OCI-LY1 (cell line): ENCODE measurements around the gene ADAM17.

Experiments
- H2AFZ ChIP-seq: fragments of 200-600 bp; sonication (generic), shearing (Covaris generic); 2 replicates; pipeline ENCODE4 v1.6.0; 2014; ENCODE audit warnings: antibody characterized with exemption, mild to moderate bottlenecking, low read length
- H3F3A ChIP-seq: fragments of 200-600 bp; sonication (generic), shearing (Covaris generic); 2 replicates; pipeline ENCODE4 v1.6.0; 2014; ENCODE audit warnings: mild to moderate bottlenecking, antibody characterized with exemption, low read length, moderate library complexity; ENCODE audit not compliant: insufficient read depth
- H3K27ac ChIP-seq: fragments of 200-600 bp; sonication (generic); 2 replicates; pipeline ENCODE4 v1.5.1; 2014; ENCODE audit warnings: low read length, mixed run types, mild to moderate bottlenecking, low read depth; ENCODE audit not compliant: poor library complexity, severe bottlenecking
- H3K27me3 ChIP-seq: fragments of 200-600 bp; sonication (generic); 2 replicates; pipeline ENCODE4 v1.6.0; 2014; ENCODE audit warnings: antibody characterized with exemption, mild to moderate bottlenecking, low read length, moderate library complexity; ENCODE audit not compliant: insufficient read depth
- H3K36me3 ChIP-seq: fragments of 200-600 bp; sonication (generic); 2 replicates; pipeline ENCODE4 v1.6.1; 2014; ENCODE audit warnings: mild to moderate bottlenecking, antibody characterized with exemption, low read length, moderate library complexity, mixed read lengths; ENCODE audit not compliant: insufficient read depth
- H3K4me1 ChIP-seq: fragments of 200-600 bp; sonication (generic); 2 replicates; pipeline ENCODE4 v1.5.1; 2014; ENCODE audit warnings: mild to moderate bottlenecking, low read length, moderate library complexity; ENCODE audit not compliant: insufficient read depth, severe bottlenecking
- H3K4me2 ChIP-seq: fragments of 200-600 bp; sonication (generic), shearing (Covaris generic); 2 replicates; pipeline ENCODE4 v1.6.1; 2014; ENCODE audit warnings: low read length
- H3K4me3 ChIP-seq: fragments of 200-600 bp; sonication (generic); 2 replicates; pipeline ENCODE4 v1.5.1; 2014; ENCODE audit warnings: low read length, low read depth, mild to moderate bottlenecking, mixed read lengths; ENCODE audit not compliant: poor library complexity, severe bottlenecking
- H3K79me2 ChIP-seq: fragments of 200-600 bp; shearing (Covaris generic); 2 replicates; pipeline ENCODE4 v1.6.1; 2016; ENCODE audit warnings: mixed run types, low read length, mixed read lengths; ENCODE audit not compliant: insufficient read depth
- H3K9ac ChIP-seq: fragments of 200-600 bp; sonication (generic), shearing (Covaris generic); 2 replicates; pipeline ENCODE4 v1.6.1; 2014; ENCODE audit warnings: mild to moderate bottlenecking, low read length, mixed read lengths
- H3K9me2 ChIP-seq: fragments of 200-600 bp; sonication (generic), shearing (Covaris generic); 2 replicates; pipeline ENCODE4 v1.6.1; 2014; ENCODE audit warnings: low read depth, mild to moderate bottlenecking, low read length, mixed read lengths
- H3K9me3 ChIP-seq: fragments of 200-600 bp; shearing (Covaris generic); 2 replicates; pipeline ENCODE4 v1.6.1; 2014; ENCODE audit warnings: low read length, mixed read lengths
- H4K20me1 ChIP-seq: fragments of 200-600 bp; sonication (generic), shearing (Covaris generic); 2 replicates; pipeline ENCODE4 v1.6.0; 2016; ENCODE audit warnings: mild to moderate bottlenecking, low read length; ENCODE audit not compliant: insufficient read depth
- EZH2 ChIP-seq: fragments of 200-600 bp; sonication (generic), shearing (Covaris generic); IDR thresholded peaks from 2 replicates; pipeline ENCODE4 v1.8.0; 2017; ENCODE audit warnings: borderline replicate concordance, mixed run types, mild to moderate bottlenecking, antibody characterized with exemption, low read length, moderate library complexity, mixed read lengths
- TF ChIP-seq, protein P1 (sequence below): fragments of 200-600 bp; sonication (generic), shearing (Covaris generic); IDR thresholded peaks from 2 replicates; pipeline ENCODE4 v1.5.1; 2017; ENCODE audit warnings: mild to moderate bottlenecking, antibody characterized with exemption, low read length, moderate library complexity, mixed read lengths

Gene ADAM17

DNA sequence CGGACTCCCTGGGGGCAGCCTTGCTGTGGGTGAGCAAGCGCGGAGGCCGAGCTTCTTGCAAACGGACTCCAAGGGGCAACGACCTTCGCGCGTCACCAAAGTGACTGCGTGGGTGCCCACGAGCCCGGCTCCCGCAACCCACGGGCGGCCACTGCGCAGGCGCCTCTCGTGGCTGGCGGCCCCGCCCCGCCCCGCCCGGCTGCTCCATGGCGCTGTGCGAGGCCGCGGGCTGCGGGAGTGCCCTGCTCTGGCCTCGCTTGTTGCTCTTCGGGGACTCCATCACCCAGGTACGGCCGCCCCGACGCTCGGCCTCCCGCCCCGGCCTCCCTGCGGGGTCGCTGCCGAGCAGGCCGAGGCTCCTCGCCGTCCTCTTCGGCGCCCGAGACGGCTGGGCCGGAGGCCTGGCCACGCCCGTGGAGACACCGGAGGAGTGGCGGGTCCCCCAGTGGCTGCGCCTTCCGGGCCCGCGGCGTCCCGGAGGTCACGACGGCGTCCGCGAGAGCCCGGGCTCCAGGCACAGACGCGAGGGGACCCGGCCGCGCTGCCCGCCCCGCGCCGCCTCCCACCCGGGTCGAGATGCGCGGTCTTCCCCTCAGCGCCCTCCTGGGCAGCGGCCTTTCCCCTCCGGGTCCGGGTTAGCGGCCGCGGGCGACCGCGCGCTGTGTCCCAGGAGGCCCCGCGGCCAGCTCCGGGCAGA is 81.1 kb downstream of the ADAM17 start, which contains the start of gene IAH1:
Gene IAH1 (plus strand): TSS at position 191 of the 697 bp plus-strand sequence. CDS start 16 bp downstream, at position 207.
- Histone ChIP-seq H3K9ac (peak within 1 kb of the TSS; percentile 75), H3K27ac (peak within 1 kb of the TSS; percentile 61), H4K20me1 (no peaks in the 10 kb centered on the region), H3F3A (no peaks in the 10 kb centered on the region), H3K4me1 (peaks cover 34% of the 10 kb centered on the region), H3K36me3 (peaks cover 64% of the 10 kb centered on the region), H3K4me2 (peak within 1 kb of the TSS; percentile 79), H3K4me3 (peak within 1 kb of the TSS; percentile 69), H3K9me2 (no peaks in the 10 kb centered on the region), H3K9me3 (0 out of 2 replicates have a peak, but pooled peaks cover 2% of the 10 kb centered on the region), H3K27me3 (no peaks in the 10 kb centered on the region), H2AFZ (no peak within 1 kb of the TSS), H3K79me2 (no peaks in the 10 kb centered on the region)
- TF ChIP-seq, protein P1, sequence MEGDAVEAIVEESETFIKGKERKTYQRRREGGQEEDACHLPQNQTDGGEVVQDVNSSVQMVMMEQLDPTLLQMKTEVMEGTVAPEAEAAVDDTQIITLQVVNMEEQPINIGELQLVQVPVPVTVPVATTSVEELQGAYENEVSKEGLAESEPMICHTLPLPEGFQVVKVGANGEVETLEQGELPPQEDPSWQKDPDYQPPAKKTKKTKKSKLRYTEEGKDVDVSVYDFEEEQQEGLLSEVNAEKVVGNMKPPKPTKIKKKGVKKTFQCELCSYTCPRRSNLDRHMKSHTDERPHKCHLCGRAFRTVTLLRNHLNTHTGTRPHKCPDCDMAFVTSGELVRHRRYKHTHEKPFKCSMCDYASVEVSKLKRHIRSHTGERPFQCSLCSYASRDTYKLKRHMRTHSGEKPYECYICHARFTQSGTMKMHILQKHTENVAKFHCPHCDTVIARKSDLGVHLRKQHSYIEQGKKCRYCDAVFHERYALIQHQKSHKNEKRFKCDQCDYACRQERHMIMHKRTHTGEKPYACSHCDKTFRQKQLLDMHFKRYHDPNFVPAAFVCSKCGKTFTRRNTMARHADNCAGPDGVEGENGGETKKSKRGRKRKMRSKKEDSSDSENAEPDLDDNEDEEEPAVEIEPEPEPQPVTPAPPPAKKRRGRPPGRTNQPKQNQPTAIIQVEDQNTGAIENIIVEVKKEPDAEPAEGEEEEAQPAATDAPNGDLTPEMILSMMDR: no peak
- no peak for TF ChIP-seq EZH2

DNA sequence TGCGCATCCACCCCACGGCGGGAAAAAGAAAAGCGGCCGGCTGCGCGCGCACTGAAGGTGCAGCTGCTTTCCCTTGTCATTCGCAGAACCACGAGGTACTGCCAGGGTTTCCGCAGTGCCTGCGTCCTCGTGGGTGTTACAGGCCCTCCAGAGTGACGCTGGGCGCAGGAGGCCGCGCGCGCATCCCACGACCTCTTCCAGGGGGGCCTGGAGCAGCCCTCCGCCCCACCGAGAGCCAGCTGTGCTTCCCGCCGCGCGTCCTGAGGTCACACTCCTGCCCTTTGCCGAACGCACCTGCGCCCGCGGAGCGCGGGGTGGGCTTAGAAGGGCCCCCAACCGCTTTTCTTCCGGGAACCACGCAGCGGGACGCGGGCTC is 81.7 kb downstream of the ADAM17 start:
- Histone ChIP-seq H3K4me1 (peaks cover 29% of the 10 kb centered on the region), H2AFZ (no peak overlapping the region), H3F3A (no peaks in the 10 kb centered on the region), H3K9me3 (0 out of 2 replicates have a peak, but pooled peaks cover 2% of the 10 kb centered on the region), H3K27me3 (no peaks in the 10 kb centered on the region), H3K9ac (peak overlapping the region; percentile 75), H3K9me2 (no peaks in the 10 kb centered on the region), H3K4me2 (peak overlapping the region; percentile 79), H4K20me1 (no peaks in the 10 kb centered on the region), H3K79me2 (no peaks in the 10 kb centered on the region), H3K36me3 (peaks cover 64% of the 10 kb centered on the region), H3K27ac (peak overlapping the region; percentile 61), H3K4me3 (peak overlapping the region; percentile 69)
- TF ChIP-seq EZH2: no peak
- TF ChIP-seq, protein P1: no peak

DNA sequence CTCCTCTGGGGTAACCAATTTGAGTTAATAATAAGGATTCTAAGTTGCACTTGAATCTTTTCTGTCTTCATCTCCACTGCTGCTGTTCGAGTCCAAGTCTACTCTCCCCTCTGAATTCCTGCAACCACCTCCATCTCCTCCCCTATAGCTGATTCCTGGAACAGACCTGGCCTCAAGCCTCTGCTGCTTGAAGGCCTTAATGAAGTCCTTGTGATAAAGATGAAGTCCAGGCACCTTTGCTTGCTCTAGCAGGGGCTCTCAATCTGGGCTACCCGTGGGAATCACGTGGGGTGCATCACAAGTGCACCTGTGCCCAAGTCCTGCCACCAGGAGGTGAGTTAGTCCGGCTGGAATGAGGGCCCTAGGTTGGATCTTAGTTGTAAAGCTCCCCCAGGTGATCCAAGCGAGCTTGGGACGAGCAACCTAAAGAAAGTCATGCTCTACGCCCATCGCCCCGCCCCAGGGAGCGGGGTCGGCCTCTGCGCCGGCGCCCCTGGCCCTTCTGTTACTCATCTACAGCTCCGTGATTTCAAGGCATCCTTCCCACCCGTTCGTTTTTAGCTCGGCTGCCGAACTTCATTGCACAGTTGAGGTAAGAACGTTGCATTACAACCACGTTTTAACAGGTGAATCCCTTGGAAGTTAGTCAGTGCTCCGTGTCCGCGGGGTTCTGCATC is 82.2 kb downstream of the ADAM17 start:
- Histone ChIP-seq H3K27ac (peak overlapping the region; percentile 61), H3K9ac (peak overlapping the region; percentile 75), H3K4me2 (peak overlapping the region; percentile 79), H3K4me1 (peaks cover 26% of the 10 kb centered on the region), H3F3A (no peaks in the 10 kb centered on the region), H3K4me3 (peak overlapping the region; percentile 69), H3K9me3 (0 out of 2 replicates have a peak, but pooled peaks cover 2% of the 10 kb centered on the region), H3K9me2 (no peaks in the 10 kb centered on the region), H3K36me3 (peaks cover 63% of the 10 kb centered on the region), H2AFZ (no peak overlapping the region), H3K27me3 (no peaks in the 10 kb centered on the region), H3K79me2 (no peaks in the 10 kb centered on the region), H4K20me1 (no peaks in the 10 kb centered on the region)
- TF ChIP-seq, protein P1: peak; percentile 24; the same call in 1 of the 2 replicates
- no peak for TF ChIP-seq EZH2
